Lower leg skin (tissue), 3 donors: ENCODE data around the gene CR1L.

Experiments used
- POLR2A ChIP-seq, 2 donors: fragments of 450-650 bp; IDR thresholded peaks; one replicate each; pipeline ENCODE4 v1.6.1; 2016 to 2017; ENCODE audit warnings: antibody characterized with exemption in 2 of 2, mild to moderate bottlenecking in 1 of 2, moderate library complexity in 1 of 2
- TF ChIP-seq, protein P1 (sequence below), 3 donors: fragments of 450-650 bp; IDR thresholded peaks; one replicate each; pipeline ENCODE4 v1.5.1; 2016; ENCODE audit warnings: antibody characterized with exemption in 3 of 3, mild to moderate bottlenecking in 3 of 3, moderate library complexity in 2 of 3

DNA sequence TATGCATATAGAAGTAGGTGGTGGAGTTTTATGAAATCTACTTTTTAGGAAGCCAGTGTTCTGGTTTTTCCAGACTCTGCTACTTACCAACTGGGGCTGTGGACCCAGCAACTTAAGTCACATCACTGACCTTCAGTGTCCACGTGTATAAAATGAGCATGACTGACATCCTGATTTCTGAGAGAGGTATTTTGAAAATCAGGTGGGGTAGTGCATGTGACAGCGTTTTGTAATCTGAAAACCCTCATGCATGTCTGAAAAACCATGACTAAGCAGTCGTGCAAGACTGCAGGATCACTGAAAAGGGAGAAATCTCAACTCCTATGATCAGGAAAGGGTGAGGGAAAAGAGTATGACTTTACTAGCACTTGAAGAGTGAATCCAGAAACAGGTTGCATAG lies 26.1 kb downstream of the CR1L start:
- no peak for TF ChIP-seq POLR2A (IDR thresholded peaks at IDR 0.05)
- TF ChIP-seq, protein P1, sequence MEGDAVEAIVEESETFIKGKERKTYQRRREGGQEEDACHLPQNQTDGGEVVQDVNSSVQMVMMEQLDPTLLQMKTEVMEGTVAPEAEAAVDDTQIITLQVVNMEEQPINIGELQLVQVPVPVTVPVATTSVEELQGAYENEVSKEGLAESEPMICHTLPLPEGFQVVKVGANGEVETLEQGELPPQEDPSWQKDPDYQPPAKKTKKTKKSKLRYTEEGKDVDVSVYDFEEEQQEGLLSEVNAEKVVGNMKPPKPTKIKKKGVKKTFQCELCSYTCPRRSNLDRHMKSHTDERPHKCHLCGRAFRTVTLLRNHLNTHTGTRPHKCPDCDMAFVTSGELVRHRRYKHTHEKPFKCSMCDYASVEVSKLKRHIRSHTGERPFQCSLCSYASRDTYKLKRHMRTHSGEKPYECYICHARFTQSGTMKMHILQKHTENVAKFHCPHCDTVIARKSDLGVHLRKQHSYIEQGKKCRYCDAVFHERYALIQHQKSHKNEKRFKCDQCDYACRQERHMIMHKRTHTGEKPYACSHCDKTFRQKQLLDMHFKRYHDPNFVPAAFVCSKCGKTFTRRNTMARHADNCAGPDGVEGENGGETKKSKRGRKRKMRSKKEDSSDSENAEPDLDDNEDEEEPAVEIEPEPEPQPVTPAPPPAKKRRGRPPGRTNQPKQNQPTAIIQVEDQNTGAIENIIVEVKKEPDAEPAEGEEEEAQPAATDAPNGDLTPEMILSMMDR (IDR thresholded peaks at IDR 0.05) = no peak
